A549 (cell line): ENCODE data around the gene TRIM58. TPM values are rescaled to one million over a fixed set of nuclear protein-coding genes. Genes with fewer than 3 reads are reported as not detected.

Experiments
- ATAC-seq, 2 experiments: fragments of 200-7000 bp in 1 of 2; fragments of >200 bp in 1 of 2; cut with Nextera tagmentation in 1 of 2; cut with Tn5 transposase in 1 of 2; 3 replicates each; pipeline versions ENCODE4 v1.8.0 to v1.9.1; 2018 to 2020; ENCODE audit warnings: mild to moderate bottlenecking in 1 of 2, moderate library complexity in 1 of 2
- CTCF ChIA-PET: fragments of 300-600 bp; sonication (Branson Sonifier 250); formaldehyde crosslinking; extraction: SDS; loops from one replicate; lab custom pipeline; 2021; ENCODE audit warnings: antibody characterized with exemption, inconsistent platforms; lab: Yijun Ruan, JAX
- POLR2A ChIA-PET: fragments of 350-600 bp; formaldehyde crosslinking; extraction: SDS; loops from one replicate; lab custom pipeline; 2021; ENCODE audit warnings: antibody characterized with exemption, inconsistent platforms; lab: Yijun Ruan, JAX
- DNase-seq, 2 experiments: peaks; one replicate each; pipeline versions ENCODE4 v3.0.0 to v3.0.0-alpha.2; 2011 to 2016; ENCODE audit warnings: low read depth in 1 of 2, low spot score in 1 of 2
- FAIRE-seq: peaks from 2 replicates; lab custom pipeline; 2011; peaks lifted over from hg19 to GRCh38; lab: Jason Lieb, UNC
- H3K27ac ChIP-seq, 2 experiments: fragments of >200 bp; sonication (Bioruptor Twin); formaldehyde crosslinking; 3 replicates each; pipeline ENCODE4 v1.5.1; 2016 to 2017
- H3K4me1 ChIP-seq: fragments of >200 bp; sonication (Bioruptor Twin); formaldehyde crosslinking; 3 replicates; pipeline ENCODE4 v1.6.1; 2016
- H3K4me2 ChIP-seq: fragments of >200 bp; sonication (Bioruptor Twin); formaldehyde crosslinking; 3 replicates; pipeline ENCODE4 v1.6.1; 2016
- H3K4me3 ChIP-seq: fragments of >200 bp; sonication (Bioruptor Twin); formaldehyde crosslinking; 3 replicates; pipeline ENCODE4 v1.5.1; 2016
- H3K9me3 ChIP-seq: fragments of >200 bp; sonication (Bioruptor Twin); formaldehyde crosslinking; 3 replicates; pipeline ENCODE4 v1.6.1; 2016
- BCL3 ChIP-seq: fragments of >200 bp; sonication (Bioruptor Twin); formaldehyde crosslinking; IDR thresholded peaks from 3 replicates; pipeline ENCODE4 v1.6.1; 2016
- CBX2 ChIP-seq: fragments of 200-600 bp; sonication (generic); IDR thresholded peaks from 2 replicates; pipeline ENCODE4 v1.6.1; 2016; ENCODE audit warnings: low read depth, mild to moderate bottlenecking, borderline replicate concordance
- CBX8 ChIP-seq: fragments of 200-600 bp; sonication (generic); IDR thresholded peaks from 2 replicates; pipeline ENCODE4 v1.6.1; 2016
- ELK1 ChIP-seq: fragments of 150-350 bp; IDR thresholded peaks from 2 replicates; pipeline ENCODE4 v1.6.1; 2014; ENCODE audit warnings: low read depth, mild to moderate bottlenecking, low read length
- FOSL2 ChIP-seq, 2 experiments: fragments of 450-650 bp in 1 of 2; fragments of >200 bp in 1 of 2; sonication (Bioruptor Twin) in 1 of 2; formaldehyde crosslinking; IDR thresholded peaks; 2 replicates each; pipeline versions ENCODE4 v1.5.0 to v1.6.1; 2016 to 2020; ENCODE audit warnings: mild to moderate bottlenecking in 1 of 2, moderate library complexity in 1 of 2
- FOXS1 ChIP-seq: fragments of 250-450 bp; sonication (Bioruptor Pico); IDR thresholded peaks from 2 replicates; pipeline ENCODE4 v1.5.0; 2020; ENCODE audit warnings: mild to moderate bottlenecking, moderate library complexity
- KDM5A ChIP-seq: fragments of 200-600 bp; sonication (generic); IDR thresholded peaks from 2 replicates; pipeline ENCODE4 v1.6.1; 2016; ENCODE audit warnings: antibody characterized with exemption, mild to moderate bottlenecking
- PHF8 ChIP-seq: fragments of 200-600 bp; sonication (generic); IDR thresholded peaks from 2 replicates; pipeline ENCODE4 v1.6.1; 2016; ENCODE audit warnings: low read depth, mild to moderate bottlenecking, antibody characterized with exemption, moderate library complexity, borderline replicate concordance
- RNF2 ChIP-seq: fragments of 200-600 bp; sonication (generic); IDR thresholded peaks from 2 replicates; pipeline ENCODE4 v1.6.1; 2016; ENCODE audit warnings: low read depth, mild to moderate bottlenecking, antibody characterized with exemption, moderate library complexity, borderline replicate concordance
- ZC3H11A ChIP-seq: fragments of 450-650 bp; IDR thresholded peaks from 2 replicates; pipeline ENCODE4 v1.6.1; 2014; ENCODE audit warnings: antibody characterized with exemption, mild to moderate bottlenecking
- ZSCAN20 ChIP-seq: fragments of 250-450 bp; sonication (Bioruptor Pico); IDR thresholded peaks from 2 replicates; pipeline ENCODE4 v1.8.0; 2022; ENCODE audit warnings: mild to moderate bottlenecking, moderate library complexity
- WGBS: methylation state at CpG from one replicate; pipeline ENCODE4 v1.1.6; 2017; ENCODE audit errors: missing lambda C conversion rate; 5-methylcytosine and 5-hydroxymethylcytosine counted together
- polyA plus RNA-seq, 4 experiments: library from polyadenylated mRNA; depleted of rRNA in 3 of 4; stranded (reverse); fragments of >200 nt; fragmentation: RNase III in 1 of 4; extraction: RNeasy Plus Mini Kit Qiagen cat#74134 plus additional on column Dnase treatment in 1 of 4; gene quantifications; 2 replicates in 3 of 4; 3 replicates in 1 of 4; pipeline ENCODE4 v1.2.3, GENCODE V29; 2011 to 2017
- TF ChIP-seq, protein P1 (sequence below): fragments of 200-600 bp; sonication (generic); IDR thresholded peaks from 2 replicates; pipeline ENCODE4 v1.6.1; 2016; ENCODE audit warnings: antibody characterized with exemption, mild to moderate bottlenecking, moderate library complexity
- TF ChIP-seq, protein P2 (sequence below): fragments of >200 bp; sonication (Bioruptor Twin); formaldehyde crosslinking; IDR thresholded peaks from 3 replicates; pipeline ENCODE4 v1.5.1; 2016

Gene TRIM58
- polyA plus RNA-seq, 2 of the 4 experiments (the other 2 are of a cell fraction) = not detected

DNA sequence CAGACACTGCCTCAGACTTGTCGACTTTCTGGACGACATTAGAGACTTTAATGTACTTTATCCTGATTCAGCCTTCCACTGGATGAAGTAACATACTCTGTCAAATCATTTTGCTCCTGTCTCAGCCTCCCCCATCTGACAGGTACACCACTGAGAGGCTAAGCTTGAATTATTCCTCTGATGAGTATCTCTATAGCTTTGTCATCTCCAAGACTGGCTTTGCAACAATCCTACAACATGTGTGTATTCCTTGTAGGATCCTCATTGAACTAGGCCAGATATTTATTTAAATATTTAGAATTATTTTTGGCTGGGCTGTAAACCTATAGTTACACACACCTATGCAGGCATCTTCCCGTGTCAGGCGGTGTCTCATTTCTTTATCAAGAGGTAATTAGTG lies 1.1 kb upstream of the TRIM58 start (continued):
- TF ChIP-seq, protein P1, sequence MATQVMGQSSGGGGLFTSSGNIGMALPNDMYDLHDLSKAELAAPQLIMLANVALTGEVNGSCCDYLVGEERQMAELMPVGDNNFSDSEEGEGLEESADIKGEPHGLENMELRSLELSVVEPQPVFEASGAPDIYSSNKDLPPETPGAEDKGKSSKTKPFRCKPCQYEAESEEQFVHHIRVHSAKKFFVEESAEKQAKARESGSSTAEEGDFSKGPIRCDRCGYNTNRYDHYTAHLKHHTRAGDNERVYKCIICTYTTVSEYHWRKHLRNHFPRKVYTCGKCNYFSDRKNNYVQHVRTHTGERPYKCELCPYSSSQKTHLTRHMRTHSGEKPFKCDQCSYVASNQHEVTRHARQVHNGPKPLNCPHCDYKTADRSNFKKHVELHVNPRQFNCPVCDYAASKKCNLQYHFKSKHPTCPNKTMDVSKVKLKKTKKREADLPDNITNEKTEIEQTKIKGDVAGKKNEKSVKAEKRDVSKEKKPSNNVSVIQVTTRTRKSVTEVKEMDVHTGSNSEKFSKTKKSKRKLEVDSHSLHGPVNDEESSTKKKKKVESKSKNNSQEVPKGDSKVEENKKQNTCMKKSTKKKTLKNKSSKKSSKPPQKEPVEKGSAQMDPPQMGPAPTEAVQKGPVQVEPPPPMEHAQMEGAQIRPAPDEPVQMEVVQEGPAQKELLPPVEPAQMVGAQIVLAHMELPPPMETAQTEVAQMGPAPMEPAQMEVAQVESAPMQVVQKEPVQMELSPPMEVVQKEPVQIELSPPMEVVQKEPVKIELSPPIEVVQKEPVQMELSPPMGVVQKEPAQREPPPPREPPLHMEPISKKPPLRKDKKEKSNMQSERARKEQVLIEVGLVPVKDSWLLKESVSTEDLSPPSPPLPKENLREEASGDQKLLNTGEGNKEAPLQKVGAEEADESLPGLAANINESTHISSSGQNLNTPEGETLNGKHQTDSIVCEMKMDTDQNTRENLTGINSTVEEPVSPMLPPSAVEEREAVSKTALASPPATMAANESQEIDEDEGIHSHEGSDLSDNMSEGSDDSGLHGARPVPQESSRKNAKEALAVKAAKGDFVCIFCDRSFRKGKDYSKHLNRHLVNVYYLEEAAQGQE = no peak
- no peak for TF ChIP-seq PHF8
- no peak for TF ChIP-seq KDM5A
- no peak for TF ChIP-seq FOSL2 (IDR thresholded peaks at IDR 0.05)
- TF ChIP-seq FOSL2 (CRISPR knock-in tag; IDR thresholded peaks at IDR 0.05) = no peak
- TF ChIP-seq ZC3H11A = no peak
- TF ChIP-seq, protein P2, sequence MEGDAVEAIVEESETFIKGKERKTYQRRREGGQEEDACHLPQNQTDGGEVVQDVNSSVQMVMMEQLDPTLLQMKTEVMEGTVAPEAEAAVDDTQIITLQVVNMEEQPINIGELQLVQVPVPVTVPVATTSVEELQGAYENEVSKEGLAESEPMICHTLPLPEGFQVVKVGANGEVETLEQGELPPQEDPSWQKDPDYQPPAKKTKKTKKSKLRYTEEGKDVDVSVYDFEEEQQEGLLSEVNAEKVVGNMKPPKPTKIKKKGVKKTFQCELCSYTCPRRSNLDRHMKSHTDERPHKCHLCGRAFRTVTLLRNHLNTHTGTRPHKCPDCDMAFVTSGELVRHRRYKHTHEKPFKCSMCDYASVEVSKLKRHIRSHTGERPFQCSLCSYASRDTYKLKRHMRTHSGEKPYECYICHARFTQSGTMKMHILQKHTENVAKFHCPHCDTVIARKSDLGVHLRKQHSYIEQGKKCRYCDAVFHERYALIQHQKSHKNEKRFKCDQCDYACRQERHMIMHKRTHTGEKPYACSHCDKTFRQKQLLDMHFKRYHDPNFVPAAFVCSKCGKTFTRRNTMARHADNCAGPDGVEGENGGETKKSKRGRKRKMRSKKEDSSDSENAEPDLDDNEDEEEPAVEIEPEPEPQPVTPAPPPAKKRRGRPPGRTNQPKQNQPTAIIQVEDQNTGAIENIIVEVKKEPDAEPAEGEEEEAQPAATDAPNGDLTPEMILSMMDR = no peak
- TF ChIP-seq, all 56 proteins: peak for 0

- TF ChIP-seq, protein P2 = no peak
- TF ChIP-seq, protein P1 = no peak
- TF ChIP-seq FOXS1 (CRISPR knock-in tag) (no peak), ZSCAN20 (no peak), KDM5A (no peak), PHF8 (no peak), CBX2 (no peak), ELK1 (no peak), BCL3 (no peak), RNF2 (no peak), CBX8 (no peak)
- FAIRE-seq (no peak), DNase-seq (no peak), ATAC-seq (no peak)
- Histone ChIP-seq H3K4me1 (no peaks in the 10 kb centered on the region), H3K9me3 (0 out of 3 replicates have a peak, but pooled peaks cover 5% of the 10 kb centered on the region), H3K4me3 (no peak overlapping the region), H3K27ac (no peak overlapping the region), H3K4me2 (no peak overlapping the region)
- POLR2A ChIA-PET = no interaction called here
- CTCF ChIA-PET = no interaction called here
- 21% methylated on average over 15 of the region's 15 CpGs for WGBS
These were observed 1.1 kb downstream of the TRIM58 start for GRCh38 chr1:247857985-247858619.
